Transverse colon (tissue), 4 donors: ENCODE measurements around the gene BTG2. TPM values are rescaled to one million over a fixed set of nuclear protein-coding genes. Genes with fewer than 3 reads are reported as not detected.

Source experiments
- DNase-seq: peaks from one replicate; pipeline ENCODE4 v3.0.0-alpha.2; 2019
- H3K27ac ChIP-seq, 4 donors: fragments of 200-600 bp; sonication (generic); 2 replicates each; pipeline ENCODE4 v1.5.1; 2016 to 2018; ENCODE audit warnings: inconsistent platforms in 4 of 4
- H3K27me3 ChIP-seq: fragments of 200-600 bp; sonication (generic); 2 replicates; pipeline ENCODE4 v1.5.1; 2017; ENCODE audit warnings: inconsistent platforms
- H3K36me3 ChIP-seq, 4 donors: fragments of 200-600 bp; sonication (generic); 2 replicates each; pipeline ENCODE4 v1.5.1; 2017 to 2019; ENCODE audit warnings: inconsistent platforms in 4 of 4
- H3K4me1 ChIP-seq, 4 donors: fragments of 200-600 bp; sonication (generic); 2 replicates each; pipeline ENCODE4 v1.5.1; 2017 to 2020; ENCODE audit warnings: inconsistent platforms in 4 of 4
- H3K4me3 ChIP-seq, 4 donors: fragments of 200-600 bp; sonication (generic); 1 replicate in 1 of 4; 2 replicates in 3 of 4; pipeline versions ENCODE4 v1.5.1 to v1.6.1; 2017 to 2019; ENCODE audit warnings: inconsistent platforms in 4 of 4
- H3K9me3 ChIP-seq, 2 donors: fragments of 200-600 bp; sonication (generic); 2 replicates each; pipeline ENCODE4 v1.5.1; 2017 to 2019; ENCODE audit warnings: inconsistent platforms in 2 of 2
- CTCF ChIP-seq, 5 experiments: fragments of 200-600 bp in 3 of 5; fragments of 450-650 bp in 2 of 5; sonication (generic) in 3 of 5; IDR thresholded peaks; 1 replicate in 2 of 5; 2 replicates in 3 of 5; pipeline ENCODE4 v1.5.1; 2016 to 2017; ENCODE audit warnings: antibody characterized with exemption in 5 of 5, inconsistent platforms in 3 of 5, mild to moderate bottlenecking in 2 of 5, moderate library complexity in 1 of 5
- EP300 ChIP-seq: sonication (generic); formaldehyde crosslinking; IDR thresholded peaks from one replicate; pipeline ENCODE4 v1.6.1; 2017; ENCODE audit warnings: antibody characterized with exemption, low read depth
- POLR2A ChIP-seq: fragments of 450-650 bp; IDR thresholded peaks from one replicate; pipeline ENCODE4 v1.6.1; 2016; ENCODE audit warnings: antibody characterized with exemption, mild to moderate bottlenecking, moderate library complexity
- POLR2AphosphoS5 ChIP-seq, 3 donors: sonication (generic); formaldehyde crosslinking; IDR thresholded peaks; one replicate each; pipeline ENCODE4 v1.6.1; 2016; ENCODE audit warnings: antibody characterized with exemption in 3 of 3
- WGBS, 2 donors: methylation state at CpG; one replicate each; pipeline ENCODE4 v1.1.5; 2018; ENCODE audit warnings: low coverage in 1 of 2; 5-methylcytosine and 5-hydroxymethylcytosine counted together
- in situ Hi-C, 4 donors: fragments of 200-750 bp; cut with MboI; loops; one replicate each; pipeline versions ENCODE4 v1.15.0 to v1.15.1; 2017; ENCODE audit warnings: low sequenced_read_pairs in 3 of 4, low pct_ligation_motif_present in 1 of 4, low pct_unique_long_range_greater_than_20kb in 1 of 4
- intact Hi-C: fragments of 100-400 bp; cut with DNase I; formaldehyde crosslinking; loops from one replicate; pipeline ENCODE4 v1.15.1; 2023; ENCODE audit warnings: low total_unique reads
- total RNA-seq, 4 donors: library from RNA; depleted of rRNA; stranded (reverse); fragments of >200 nt; gene quantifications; one replicate each; pipeline ENCODE4 v1.1.0, GENCODE V29; 2016

The BTG2 gene
- total RNA-seq, 4 donors from 2014 or later: 98.9 to 144 (median 142) TPM

DNA sequence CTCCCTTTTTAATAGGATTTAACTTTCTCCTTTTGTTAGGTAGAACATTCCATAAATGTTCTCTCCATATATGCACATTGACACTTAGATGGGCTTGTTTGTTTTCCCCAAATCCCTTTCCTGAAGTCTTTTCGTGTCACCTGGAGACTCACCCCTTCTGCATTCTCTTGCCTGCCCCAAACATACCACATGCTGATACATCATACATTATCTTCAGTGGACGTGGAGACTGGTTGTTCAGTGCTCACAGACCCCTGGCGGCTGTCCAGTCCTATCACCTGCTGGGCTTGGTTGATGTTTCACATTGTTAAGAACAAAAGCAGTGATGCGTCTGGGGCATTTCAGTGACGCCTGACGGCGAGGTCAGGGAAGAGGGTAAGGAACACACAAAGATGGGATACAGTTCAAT lies 23.4 kb downstream of the BTG2 start:
- WGBS, 2 donors: 51% methylated on average over 2 to 7 of the region's 7 CpGs
- Histone ChIP-seq H3K4me3 (no peak overlapping the region), H3K27me3 (no peaks in the 10 kb centered on the region), H3K4me1 (peaks cover 37 to 51% (median 46%) of the 10 kb centered on the region in 4 donors), H3K27ac (peak overlapping the region; percentile 95 to 99 (median 96)), H3K36me3 (no peaks in the 10 kb centered on the region), H3K9me3 (no peaks in the 10 kb centered on the region)
- intact Hi-C loops: no loop called here
- TF ChIP-seq POLR2A (no peak), POLR2AphosphoS5 (IDR thresholded peaks at IDR 0.05) (no peak), CTCF (IDR thresholded peaks at IDR 0.05) (peak in 4 of 5 experiments; percentile 4 to 66 (median 39)), EP300 (no peak)
- peak; percentile 74 for DNase-seq
- in situ Hi-C loops: no loop called here

DNA sequence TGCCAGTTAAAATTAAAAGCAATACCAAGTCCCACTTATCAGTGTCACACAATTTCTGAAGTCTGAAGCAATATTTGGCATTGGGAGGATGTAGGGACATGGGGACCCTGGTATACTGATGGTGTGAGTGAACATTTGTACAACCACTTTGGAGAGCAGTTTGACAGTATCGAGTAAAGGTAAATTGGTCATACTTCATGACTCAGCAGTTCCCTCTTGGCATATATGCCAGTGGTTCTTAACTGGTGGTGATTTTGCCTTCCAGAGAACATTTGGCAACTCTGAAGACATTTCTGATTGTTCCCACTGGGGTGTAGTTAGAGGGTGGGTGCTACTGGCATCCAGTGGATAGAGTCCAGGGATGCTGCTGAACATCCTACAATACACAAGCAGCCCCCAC lies 25.9 kb downstream of the BTG2 start:
- H3K36me3 ChIP-seq: no peaks in the 10 kb centered on the region
- H3K27me3 ChIP-seq: no peaks in the 10 kb centered on the region
- 78% methylated on average over 1 of the region's 1 CpG; no CpG with 5 or more reads in 1 of the 2 donors for WGBS, 2 donors
- no peak overlapping the region for H3K27ac ChIP-seq
- DNase-seq: no peak
- H3K4me1 ChIP-seq: peaks cover 19 to 30% (median 28%) of the 10 kb centered on the region in 4 donors
- in situ Hi-C loops: loop anchor here in 1 of 4 donors (5.0 kb wide), 1 partner anchor 59 kb away; no protein-coding TSS in a partner anchor
- H3K4me3 ChIP-seq: no peak overlapping the region
- intact Hi-C loops: no loop called here
- no peaks in the 10 kb centered on the region for H3K9me3 ChIP-seq
- TF ChIP-seq CTCF (IDR thresholded peaks at IDR 0.05) (no peak), POLR2AphosphoS5 (IDR thresholded peaks at IDR 0.05) (no peak), EP300 (no peak), POLR2A (no peak)

DNA sequence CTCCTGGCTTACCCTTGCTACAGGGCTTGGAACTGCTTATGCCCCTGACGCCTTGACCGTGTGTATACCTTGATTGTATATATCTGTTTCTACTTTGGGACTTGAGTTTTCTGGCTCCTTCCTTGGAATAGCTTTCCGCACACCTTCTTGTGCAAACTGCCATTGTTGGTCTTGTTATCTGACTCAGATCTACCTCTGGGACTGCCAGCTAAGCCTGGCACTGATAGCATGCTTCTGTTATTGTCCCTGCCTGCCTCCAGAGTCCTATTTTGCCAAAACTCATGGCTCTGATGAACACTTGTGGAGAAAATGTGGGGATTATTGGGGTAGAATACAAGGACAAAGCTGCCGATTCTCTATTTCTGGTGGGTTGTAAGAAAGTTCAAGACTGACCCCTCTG lies 30.2 kb downstream of the BTG2 start:
- peak overlapping the region in 1 of 4 donors; percentile 39 for H3K27ac ChIP-seq
- in situ Hi-C loops: loop anchor here in 3 of 4 donors (5.0 kb wide), 1 partner anchor 63 kb away; no protein-coding TSS in a partner anchor
- no peak for DNase-seq

DNA sequence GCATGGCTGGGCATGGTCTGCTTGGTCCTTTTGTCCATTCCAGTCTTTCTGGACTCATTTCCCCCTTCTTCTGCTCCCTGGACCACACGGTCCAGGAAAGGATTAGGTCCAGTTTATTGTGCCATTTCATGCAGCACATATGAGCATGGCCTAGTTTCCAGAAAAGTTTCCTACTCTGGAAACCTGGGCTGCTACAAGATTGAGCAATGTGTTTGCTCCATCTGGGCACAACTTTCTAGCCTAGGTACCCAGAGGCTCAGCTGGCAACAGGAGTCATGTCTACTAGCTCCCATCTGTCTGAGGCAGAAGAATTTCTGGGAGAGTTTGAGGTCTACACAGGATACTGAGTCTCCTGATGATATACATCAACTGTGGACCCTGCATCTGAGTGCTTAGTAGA lies 30.8 kb downstream of the BTG2 start:
- TF ChIP-seq POLR2A (no peak), POLR2AphosphoS5 (IDR thresholded peaks at IDR 0.05) (no peak)

More for the DNA sequence above, 30.2 kb downstream of the BTG2 start:
- Histone ChIP-seq H3K9me3 (no peaks in the 10 kb centered on the region), H3K4me3 (no peak overlapping the region), H3K4me1 (peaks cover 0 to 22% (median 11%) of the 10 kb centered on the region in 4 donors), H3K27me3 (no peaks in the 10 kb centered on the region), H3K36me3 (no peaks in the 10 kb centered on the region)
- TF ChIP-seq CTCF (IDR thresholded peaks at IDR 0.05) (no peak), POLR2AphosphoS5 (IDR thresholded peaks at IDR 0.05) (no peak), EP300 (no peak), POLR2A (no peak)
- WGBS, 2 donors: 79 to 93% methylated on average over 3 to 4 of the region's 4 CpGs
- intact Hi-C loops: no loop called here

More for the DNA sequence above, 30.8 kb downstream of the BTG2 start:
- in situ Hi-C loops (loop anchor here in 3 of 4 donors (5.0 kb wide), 1 partner anchor 64 kb away; no protein-coding TSS in a partner anchor), intact Hi-C loops (loop anchor here (1.0 kb wide), 1 partner anchor 22 kb away; no protein-coding TSS in a partner anchor)
- H3K27ac ChIP-seq: no peak overlapping the region
- no peaks in the 10 kb centered on the region for H3K9me3 ChIP-seq
- H3K4me3 ChIP-seq: no peak overlapping the region
- WGBS, 2 donors: 45% methylated on average over 1 of the region's 1 CpG; no CpG with 5 or more reads in 1 of the 2 donors
- DNase-seq: no peak
- no peaks in the 10 kb centered on the region for H3K36me3 ChIP-seq
- no peaks in the 10 kb centered on the region for H3K27me3 ChIP-seq
- H3K4me1 ChIP-seq: peaks cover 0 to 22% (median 11%) of the 10 kb centered on the region in 4 donors
